ENCODE results near the gene ST6GAL1.

GRCh38 chr3:186966406-186966805 lies 36.1 kb downstream of the ST6GAL1 start:
- TF ChIP-seq CTCF (IDR thresholded peaks at IDR 0.05) = no peak
- TF ChIP-seq REST (IDR thresholded peaks at IDR 0.05; ENCODE audit: insufficient read depth in 1 of 2, low read depth in 2 of 2, low read length in 1 of 2) = no peak
- no peak for TF ChIP-seq POLR2AphosphoS5 (IDR thresholded peaks at IDR 0.05; ENCODE audit: low read depth, low read length)
